Ovary (tissue), 9 donors: ENCODE data around the gene SVOPL. TPM values are rescaled to one million over a fixed set of nuclear protein-coding genes. Genes with fewer than 3 reads are reported as not detected.
"Not testable (repeated sequence)": the region's sequence is repeated elsewhere in the genome, so short reads cannot be mapped to it uniquely, and the experiment has no call there.

Source experiments
- DNase-seq, 5 donors: peaks; one replicate each; pipeline ENCODE4 v3.0.0-alpha.2; 2019 to 2020
- H3K27ac ChIP-seq, 2 donors: fragments of 200-600 bp; one replicate each; pipeline versions ENCODE4 v1.5.1 to v1.8.0; 2019 to 2022
- H3K27me3 ChIP-seq: fragments of 200-600 bp; one replicate; pipeline ENCODE4 v1.8.0; 2022
- H3K36me3 ChIP-seq: fragments of 200-600 bp; sonication (generic); one replicate; pipeline ENCODE4 v1.5.1; 2019
- H3K4me1 ChIP-seq: one replicate; pipeline ENCODE4 v1.8.1; 2013; ENCODE audit warnings: mild to moderate bottlenecking, moderate library complexity; ENCODE audit not compliant: insufficient read depth
- H3K4me3 ChIP-seq: fragments of 200-600 bp; sonication (generic); one replicate; pipeline ENCODE4 v1.5.1; 2017
- H3K9me3 ChIP-seq, 2 donors: fragments of 200-600 bp in 1 of 2; sonication (generic) in 1 of 2; one replicate each; pipeline versions ENCODE4 v1.5.1 to v1.8.1; 2013 to 2019; ENCODE audit warnings: mild to moderate bottlenecking in 1 of 2, moderate library complexity in 1 of 2
- CTCF ChIP-seq, 3 donors: fragments of 450-650 bp in 2 of 3; fragments of 200-600 bp in 1 of 3; IDR thresholded peaks; one replicate each; pipeline versions ENCODE4 v1.5.1 to v1.8.0; 2016 to 2022; ENCODE audit warnings: antibody characterized with exemption in 3 of 3, mild to moderate bottlenecking in 1 of 3
- EP300 ChIP-seq: sonication (generic); formaldehyde crosslinking; IDR thresholded peaks from one replicate; pipeline ENCODE4 v1.6.1; 2017; ENCODE audit warnings: antibody characterized with exemption
- POLR2A ChIP-seq: fragments of 450-650 bp; IDR thresholded peaks from one replicate; pipeline ENCODE4 v1.6.1; 2017; ENCODE audit warnings: antibody characterized with exemption, mild to moderate bottlenecking, moderate library complexity
- WGBS, 3 donors: extraction: QIAGEN DNeasy Blood & Tissue Kit in 1 of 3; methylation state at CpG; one replicate each; pipeline versions ENCODE4 v1.1.5 to v1.1.7; 2013 to 2017; 5-methylcytosine and 5-hydroxymethylcytosine counted together
- intact Hi-C, 4 donors: fragments of 100-400 bp; cut with DNase I; formaldehyde crosslinking; loops; one replicate each; pipeline versions ENCODE4 v1.11.0 to v1.15.1; 2022 to 2023
- polyA plus RNA-seq, 2 donors: library from polyadenylated mRNA; stranded (reverse); fragments of 200-250 nt in 1 of 2; fragments of 350-450 nt in 1 of 2; fragmentation: Illumina TruSeq in 1 of 2; extraction: RNeasy Lipid Tissue Mini Kit (QIAGEN cat#74804) in 1 of 2; gene quantifications; one replicate each; pipeline ENCODE4 v1.2.3, GENCODE V29; 2013 to 2014
- total RNA-seq, 7 donors: library from RNA; depleted of rRNA in 2 of 7; stranded (reverse); fragments of >200 nt in 2 of 7; fragmentation: NEBNext Ultra II Directional in 3 of 7; extraction: Animal tissue kit (Norgen Biotek cat#: 25700) in 3 of 7; gene quantifications; one replicate each; pipeline versions ENCODE4 v1.1.0 to v1.2.4, GENCODE V29; 2016 to 2023
- donor health status: DM: no; HTN: no; CAD: no; lungs with moderate emphysema.
- donor health status: DM: no; HTN: no; CAD: no.
- donor health status: Bipolar disorder and iron deficiency.
- donor health status: DM: yes; HTN: yes; CAD: no.
- donor health status: DM: no; HTN: no; CAD: no.
- donor health status: DM: yes; HTN: yes; CAD: no.

The SVOPL gene
- total and polyA plus RNA-seq, 9 donors, result 0.08 to 1.3 (median 0.85) TPM; not detected in 1

DNA sequence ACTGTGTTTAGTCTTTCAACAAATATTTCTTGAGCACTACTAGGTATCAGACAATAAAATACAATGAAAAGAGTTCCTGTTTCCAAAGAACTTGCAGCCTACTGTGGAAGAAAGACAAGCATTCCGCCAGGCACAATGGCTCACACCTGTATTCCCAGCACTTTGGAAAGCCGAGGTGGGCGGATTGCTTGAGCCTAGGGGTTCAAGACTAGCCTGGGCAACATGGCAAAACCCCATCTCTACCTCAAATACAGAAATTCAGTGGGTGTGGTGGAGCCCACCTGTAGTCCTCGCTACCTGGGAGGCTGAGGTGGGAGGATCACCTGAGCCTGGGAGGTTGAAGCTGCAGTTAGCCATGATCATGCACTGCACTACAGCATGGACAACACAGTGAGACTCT, 6.1 kb downstream of the SVOPL start:
- Histone ChIP-seq H3K4me3 (no peak overlapping the region), H3K36me3 (no peaks in the 10 kb centered on the region), H3K27ac (no peak overlapping the region), H3K9me3 (no peaks in the 10 kb centered on the region), H3K4me1 (no peaks in the 10 kb centered on the region), H3K27me3 (no peaks in the 10 kb centered on the region)
- TF ChIP-seq EP300 (no peak), CTCF (IDR thresholded peaks at IDR 0.05) (no peak), POLR2A (no peak)
- intact Hi-C loops, result no loop called here
- DNase-seq, result no peak
- WGBS, 3 donors, result 95 to 99% (median 97%) methylated on average over 4 of the region's 4 CpGs

DNA sequence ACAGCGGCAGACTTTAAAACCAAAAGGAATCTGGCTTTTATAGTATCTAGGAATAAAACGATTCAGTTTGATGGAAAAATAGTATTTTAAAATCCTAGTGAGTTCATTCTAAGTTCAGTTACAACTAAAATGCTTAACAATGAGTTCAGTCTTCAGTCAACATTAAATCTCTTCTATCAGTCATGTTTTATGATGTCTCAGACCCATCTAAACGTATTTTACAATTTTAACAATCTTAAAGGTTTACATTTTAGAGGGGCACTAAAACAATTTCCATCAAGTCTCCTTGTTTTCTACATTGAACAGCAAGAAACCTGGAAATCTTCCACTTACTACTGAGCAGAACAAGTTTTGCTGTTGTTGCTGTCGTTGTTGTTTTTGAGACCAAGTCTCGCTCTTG, 10.0 kb downstream of the SVOPL start:
- no peak for DNase-seq
- H3K27me3 ChIP-seq, result no peaks in the 10 kb centered on the region
- peaks cover 3% of the 10 kb centered on the region for H3K4me1 ChIP-seq
- no peaks in the 10 kb centered on the region for H3K36me3 ChIP-seq
- no peak overlapping the region for H3K27ac ChIP-seq
- intact Hi-C loops, result no loop called here
- H3K4me3 ChIP-seq, result no peak overlapping the region
- no peaks in the 10 kb centered on the region for H3K9me3 ChIP-seq
- TF ChIP-seq EP300, result no peak
- TF ChIP-seq CTCF (IDR thresholded peaks at IDR 0.05), result no peak
- no peak for TF ChIP-seq POLR2A
- WGBS, 3 donors, result 71 to 72% (median 72%) methylated on average over 5 of the region's 5 CpGs

- Histone ChIP-seq H3K4me3 (no peak overlapping the region), H3K27ac (no peak overlapping the region), H3K27me3 (no peaks in the 10 kb centered on the region), H3K36me3 (no peaks in the 10 kb centered on the region), H3K9me3 (no peaks in the 10 kb centered on the region), H3K4me1 (peaks cover 3% of the 10 kb centered on the region)
- TF ChIP-seq EP300 (no peak), POLR2A (no peak), CTCF (IDR thresholded peaks at IDR 0.05) (no peak)
- intact Hi-C loops, result no loop called here
- 84 to 98% (median 93%) methylated on average over 1 to 2 of the region's 2 CpGs for WGBS, 3 donors
- no peak for DNase-seq
Measured at GRCh38 chr7:138690495-138690894, 10.7 kb downstream of the SVOPL start.

- 90 to 95% (median 92%) methylated on average over 6 of the region's 6 CpGs for WGBS, 3 donors
- H3K27me3 ChIP-seq, H3K4me3 ChIP-seq, H3K4me1 ChIP-seq, H3K27ac ChIP-seq, H3K9me3 ChIP-seq, intact Hi-C loops, H3K36me3 ChIP-seq: not testable (repeated sequence)
- DNase-seq, result peak in 1 of 5 donors; percentile 7
Measured at GRCh38 chr7:138688037-138688436, 13.1 kb downstream of the SVOPL start.

DNA sequence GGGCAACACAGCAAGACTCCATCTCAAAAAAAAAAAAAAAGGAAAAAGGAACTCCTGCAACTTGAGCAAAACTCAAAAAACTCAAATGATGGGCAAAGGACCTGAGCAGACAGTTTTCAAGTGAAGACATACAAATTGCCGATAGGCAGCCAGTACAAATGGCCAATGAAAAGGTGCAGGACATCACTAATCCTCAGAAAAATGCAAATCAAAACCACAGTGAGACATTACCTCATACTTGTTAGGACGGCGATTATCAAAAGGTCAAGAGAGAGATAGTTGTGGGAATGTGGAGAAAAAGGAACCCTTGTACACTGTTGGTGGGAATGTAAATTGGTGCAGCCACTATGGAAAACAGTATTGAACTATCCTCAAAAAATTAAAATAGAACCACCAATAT, 16.8 kb downstream of the SVOPL start:
- TF ChIP-seq CTCF (IDR thresholded peaks at IDR 0.05) (no peak), EP300 (no peak), POLR2A (no peak)
- no peak for DNase-seq
- Histone ChIP-seq H3K36me3 (no peaks in the 10 kb centered on the region), H3K27ac (no peak overlapping the region), H3K4me1 (peaks cover 3% of the 10 kb centered on the region), H3K9me3 (no peaks in the 10 kb centered on the region), H3K4me3 (no peak overlapping the region), H3K27me3 (no peaks in the 10 kb centered on the region)
- intact Hi-C loops, result no loop called here
- whole genome bisulfite sequencing, 3 donors, result 20 to 28% (median 27%) methylated on average over 3 of the region's 3 CpGs
